ENCODE results near the gene GMPR2.

Gene GMPR2

GRCh38 chr14:24266344-24267244 is 33.9 kb downstream of the GMPR2 start:
- H3K4me3 ChIP-seq: no peak overlapping the region
- H3K36me3 ChIP-seq: peaks cover 13 to 58% (median 35%) of the 10 kb centered on the region in 3 donors
- no peaks in the 10 kb centered on the region for H3K27me3 ChIP-seq
- no peak for TF ChIP-seq CTCF (IDR thresholded peaks at IDR 0.05)
- peak in 1 of 2 donors; percentile 51 for DNase-seq
- no peak overlapping the region for H3K27ac ChIP-seq
- peaks cover 0 to 7% (median 4%) of the 10 kb centered on the region in 4 donors for H3K4me1 ChIP-seq
- no peaks in the 10 kb centered on the region for H3K9me3 ChIP-seq
- intact Hi-C loops (cut with DNase I; ENCODE audit: low total_unique reads): no loop called here

GRCh38 chr14:24267516-24267915 is 34.8 kb downstream of the GMPR2 start:
- no peak for DNase-seq
- Histone ChIP-seq H3K4me3 (no peak overlapping the region), H3K36me3 (peaks cover 13 to 58% (median 35%) of the 10 kb centered on the region in 3 donors), H3K4me1 (peaks cover 0 to 12% (median 8%) of the 10 kb centered on the region in 4 donors), H3K27ac (no peak overlapping the region), H3K27me3 (no peaks in the 10 kb centered on the region), H3K9me3 (no peaks in the 10 kb centered on the region)
- TF ChIP-seq CTCF (IDR thresholded peaks at IDR 0.05): no peak
- intact Hi-C loops (cut with DNase I; ENCODE audit: low total_unique reads): no loop called here

GRCh38 chr14:24268225-24268624 is 35.5 kb downstream of the GMPR2 start:
- peaks cover 0 to 12% (median 8%) of the 10 kb centered on the region in 4 donors for H3K4me1 ChIP-seq
- intact Hi-C loops (cut with DNase I; ENCODE audit: low total_unique reads): no loop called here
- peaks cover 13 to 58% (median 35%) of the 10 kb centered on the region in 3 donors for H3K36me3 ChIP-seq
- H3K9me3 ChIP-seq: no peaks in the 10 kb centered on the region
- DNase-seq: no peak
- no peaks in the 10 kb centered on the region for H3K27me3 ChIP-seq
- no peak overlapping the region for H3K4me3 ChIP-seq
- no peak for TF ChIP-seq CTCF (IDR thresholded peaks at IDR 0.05)
- H3K27ac ChIP-seq: no peak overlapping the region

GRCh38 chr14:24269368-24269767 is 36.6 kb downstream of the GMPR2 start:
- H3K27me3 ChIP-seq: no peaks in the 10 kb centered on the region
- H3K4me3 ChIP-seq: no peak overlapping the region
- H3K9me3 ChIP-seq: no peaks in the 10 kb centered on the region
- no peak for DNase-seq
- peaks cover 13 to 58% (median 35%) of the 10 kb centered on the region in 3 donors for H3K36me3 ChIP-seq
- H3K27ac ChIP-seq: no peak overlapping the region
- peaks cover 0 to 12% (median 8%) of the 10 kb centered on the region in 4 donors for H3K4me1 ChIP-seq
- TF ChIP-seq CTCF (IDR thresholded peaks at IDR 0.05): no peak
- intact Hi-C loops (cut with DNase I; ENCODE audit: low total_unique reads): no loop called here

- Histone ChIP-seq H3K4me3 (no peak overlapping the region), H3K27me3 (no peaks in the 10 kb centered on the region), H3K36me3 (peaks cover 13 to 51% (median 35%) of the 10 kb centered on the region in 3 donors), H3K9me3 (no peaks in the 10 kb centered on the region), H3K27ac (no peak overlapping the region), H3K4me1 (peaks cover 0 to 12% (median 8%) of the 10 kb centered on the region in 4 donors)
- intact Hi-C loops (cut with DNase I; ENCODE audit: low total_unique reads): no loop called here
- TF ChIP-seq CTCF (IDR thresholded peaks at IDR 0.05): no peak
- DNase-seq: peak in 1 of 2 donors; percentile 54
Measured at GRCh38 chr14:24269910-24270536, 37.3 kb downstream of the GMPR2 start.
